ENCODE measurements around the gene EFCAB12.
"Not testable (repeated sequence)": the region's sequence is repeated elsewhere in the genome, so short reads cannot be mapped to it uniquely, and the experiment has no call there.

The EFCAB12 gene

GRCh38 chr3:129363356-129363755 lies 65.1 kb downstream of the EFCAB12 start:
- not testable (repeated sequence) for DNase-seq

DNA sequence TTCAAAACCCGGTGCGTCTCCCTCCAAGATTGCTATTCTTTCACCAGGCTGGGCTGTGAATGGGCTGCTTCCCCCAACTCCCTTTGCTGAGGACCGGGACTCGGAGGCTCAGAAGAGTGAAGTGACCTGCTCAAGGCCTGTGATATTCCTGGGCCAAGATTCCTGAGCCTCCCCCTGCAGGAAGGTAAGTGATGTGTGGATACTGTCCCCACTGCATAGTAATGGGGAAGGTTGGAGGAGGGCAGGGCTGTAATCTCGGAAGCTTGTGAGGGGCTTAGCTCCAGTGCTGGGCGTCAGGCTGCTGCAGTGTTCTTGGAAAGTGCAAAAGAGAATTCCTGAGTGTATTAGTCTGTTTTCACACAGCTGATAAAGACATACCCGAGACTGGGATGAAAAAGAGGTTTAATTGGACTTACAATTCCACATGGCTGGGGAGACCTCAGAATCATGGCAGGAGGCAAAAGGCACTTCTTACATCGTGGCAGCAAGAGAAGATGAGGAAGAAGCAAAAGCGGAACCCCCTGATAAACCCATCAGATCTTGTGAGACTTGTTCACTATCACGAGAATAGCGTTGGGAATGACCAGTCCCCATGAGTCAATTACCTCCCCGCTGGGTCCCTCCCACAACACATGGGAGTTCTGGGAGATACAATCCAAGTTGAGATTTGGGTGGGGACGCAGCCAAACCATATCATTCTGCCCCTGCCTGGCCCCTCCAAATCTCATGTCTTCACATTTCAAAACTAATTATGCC lies 67.6 kb downstream of the EFCAB12 start:
- no peak for DNase-seq

- no peak for DNase-seq
Observed at GRCh38 chr3:129360171-129360611, 68.2 kb downstream of the EFCAB12 start.

DNA sequence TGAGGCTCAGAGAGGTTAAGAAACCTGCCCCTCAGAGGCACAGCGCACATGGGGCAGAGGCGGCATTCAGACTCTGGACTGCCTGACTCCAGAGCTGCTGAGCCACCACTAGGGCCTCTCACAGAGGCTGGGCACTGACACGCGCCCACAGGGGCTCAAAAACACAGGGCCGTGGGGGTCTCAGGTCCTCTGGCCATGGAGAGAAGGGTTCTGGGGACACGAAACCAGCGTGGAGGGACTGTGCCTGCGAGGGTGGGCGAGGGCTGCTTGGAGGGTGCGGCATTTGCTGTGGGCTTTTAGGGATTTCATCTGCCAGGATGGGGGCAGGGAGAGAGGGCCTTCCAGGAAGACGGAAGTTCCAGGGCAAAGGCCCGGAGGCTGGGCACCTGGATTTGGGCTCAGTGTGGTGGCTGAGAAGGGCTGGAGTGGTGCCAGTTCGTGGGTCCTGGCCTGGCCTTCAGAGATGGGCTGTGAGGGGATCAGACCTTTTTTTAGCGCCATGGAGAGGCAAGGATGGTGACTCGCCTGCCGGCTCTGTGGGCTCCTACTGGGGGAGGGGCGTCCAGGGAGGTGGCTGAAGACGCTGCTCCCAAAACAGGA lies 69.6 kb downstream of the EFCAB12 start:
- no peak for DNase-seq

- DNase-seq: no peak
Observed at GRCh38 chr3:129358177-129358771, 70.2 kb downstream of the EFCAB12 start.

GRCh38 chr3:129357616-129358015 lies 70.8 kb downstream of the EFCAB12 start:
- no peak for DNase-seq

- no peak for DNase-seq
Observed at GRCh38 chr3:129356756-129357425, 71.5 kb downstream of the EFCAB12 start.

DNA sequence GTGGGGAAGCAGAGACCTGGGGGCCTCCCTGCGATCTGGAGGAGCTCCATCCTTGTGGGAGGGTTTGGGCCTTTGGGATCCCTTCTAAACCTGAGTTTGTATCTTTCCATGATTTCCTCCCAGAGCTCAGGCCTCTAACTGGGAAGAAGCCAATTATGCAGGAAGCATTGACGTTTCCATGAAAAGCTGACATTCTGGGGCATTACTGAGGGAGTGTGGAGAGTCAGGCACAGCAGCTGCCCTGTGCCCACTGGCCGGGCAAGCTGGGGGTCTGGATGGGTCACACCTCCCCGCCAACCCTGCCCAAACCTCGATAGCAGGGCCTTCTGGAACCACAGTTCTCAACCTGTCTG lies 74.9 kb downstream of the EFCAB12 start:
- no peak for DNase-seq

DNA sequence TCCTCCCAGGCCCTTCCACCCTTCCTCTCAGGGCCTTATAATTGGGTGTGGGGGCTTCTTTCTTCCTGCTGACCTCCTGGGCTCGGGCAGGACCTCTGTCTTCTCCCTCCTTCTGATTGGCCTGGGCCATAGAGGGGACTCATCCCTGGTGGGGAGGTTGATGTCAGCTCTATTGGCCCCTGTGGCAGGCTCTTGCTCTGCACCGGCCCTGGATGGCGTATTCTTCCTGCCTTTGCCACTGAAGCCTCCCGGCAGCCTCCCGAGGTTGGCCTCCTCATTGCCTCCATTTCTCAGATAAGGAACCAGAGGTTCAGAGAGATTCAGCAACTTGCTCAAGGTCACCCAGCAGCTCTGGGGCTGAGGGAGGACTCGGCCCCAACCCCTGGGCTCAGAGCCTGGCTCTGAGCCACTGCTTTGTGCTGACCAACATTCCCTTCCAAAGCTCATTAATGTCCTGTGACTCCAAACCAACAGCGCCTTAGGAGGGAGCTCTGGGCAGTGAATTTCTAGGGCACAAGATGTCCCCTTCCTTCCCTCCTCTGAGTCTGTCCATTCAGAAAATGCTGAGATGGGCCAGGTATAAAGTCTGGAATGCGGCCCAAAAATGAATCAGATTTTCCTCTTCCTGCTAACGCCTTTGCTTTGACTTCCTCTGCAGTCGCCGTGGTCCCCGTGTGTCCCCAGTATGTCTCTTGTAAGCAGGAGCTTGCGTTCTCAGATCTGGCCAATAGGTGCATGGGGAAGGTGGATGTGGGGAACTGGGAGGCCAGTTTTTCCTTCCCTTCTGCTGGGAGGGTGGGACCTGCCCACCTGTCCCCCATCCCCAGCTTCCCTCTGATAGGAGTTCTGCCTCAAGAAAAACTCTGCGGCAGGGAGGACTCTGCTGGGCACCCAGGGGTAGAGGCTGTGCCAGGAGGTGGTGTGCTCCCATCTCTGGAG lies 75.5 kb downstream of the EFCAB12 start:
- no peak for DNase-seq

GRCh38 chr3:129352045-129352444 lies 76.4 kb downstream of the EFCAB12 start:
- no peak for DNase-seq

Data from CD4-positive, alpha-beta T cell treated with Interleukin-17A for 4 hours (primary cell).